HCEC 1CT (cell line): ENCODE data around the gene UTP25.

ENCODE experiments used
- DNase-seq: peaks from one replicate; pipeline ENCODE4 v3.0.0-alpha.2; 2017

UTP25 gene

DNA sequence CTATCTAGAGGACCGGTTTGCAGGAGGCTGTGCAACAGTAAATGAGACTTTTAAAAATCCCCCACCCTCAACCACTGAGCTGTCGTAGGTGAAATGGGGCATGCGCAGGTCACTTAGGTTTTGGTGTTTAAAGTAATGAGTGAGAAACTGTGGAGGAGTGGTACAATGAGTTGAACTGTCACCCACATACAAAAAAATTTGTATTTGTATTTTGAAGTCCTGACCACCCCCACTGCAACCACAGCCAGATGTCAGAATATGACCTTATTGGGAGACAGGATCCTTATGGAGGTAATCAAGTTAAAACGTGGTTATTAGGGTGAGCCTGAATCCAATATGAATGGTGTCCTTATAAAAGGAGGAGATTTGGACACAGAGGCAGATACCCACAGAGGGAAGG lies 20.3 kb upstream of the UTP25 start:
- no peak for DNase-seq

DNA sequence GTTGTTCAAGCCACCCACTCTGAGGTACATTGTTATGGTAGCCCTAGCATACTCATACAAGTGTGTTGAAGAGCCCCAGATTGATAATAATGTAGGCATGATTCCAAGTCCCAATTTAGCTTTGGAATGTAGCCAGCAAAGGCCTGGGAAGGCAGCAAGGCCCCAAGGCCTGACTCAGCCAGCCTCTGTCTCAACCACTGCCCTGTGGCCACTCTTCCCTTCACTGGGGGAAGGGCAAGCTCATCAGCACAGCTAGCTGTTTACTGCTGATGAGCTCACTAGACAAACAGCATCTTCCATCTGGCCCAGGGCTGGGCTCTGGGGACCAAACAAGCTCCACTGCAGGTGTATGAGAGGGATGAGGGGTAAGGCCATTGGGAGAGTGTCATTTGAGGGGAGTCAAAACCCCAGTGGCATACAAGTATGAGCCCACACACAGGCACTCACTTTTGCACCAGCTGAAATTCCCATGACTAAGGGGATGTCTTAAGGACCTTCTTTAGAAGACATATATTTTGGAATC lies 19.7 kb upstream of the UTP25 start:
- DNase-seq: peak; percentile 95

DNA sequence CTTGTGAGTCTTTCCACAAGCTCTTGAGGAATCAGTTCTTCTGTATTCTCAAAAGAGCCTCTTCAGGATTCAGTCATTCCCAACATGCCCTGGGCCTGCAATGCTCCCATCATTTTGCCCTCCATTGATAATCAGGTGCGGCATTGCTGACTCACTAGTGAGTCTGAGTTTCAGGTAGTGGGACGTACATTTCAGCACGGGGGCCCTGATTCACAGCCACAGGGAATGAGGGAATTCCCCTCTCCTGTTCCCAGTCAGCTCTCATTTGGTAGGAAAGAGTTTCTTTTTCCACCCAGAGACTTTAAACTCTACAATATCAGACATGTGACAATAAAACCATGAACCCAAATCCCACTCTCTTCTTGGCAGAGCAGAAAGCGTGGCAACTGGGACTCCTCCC lies 18.2 kb upstream of the UTP25 start:
- no peak for DNase-seq

DNA sequence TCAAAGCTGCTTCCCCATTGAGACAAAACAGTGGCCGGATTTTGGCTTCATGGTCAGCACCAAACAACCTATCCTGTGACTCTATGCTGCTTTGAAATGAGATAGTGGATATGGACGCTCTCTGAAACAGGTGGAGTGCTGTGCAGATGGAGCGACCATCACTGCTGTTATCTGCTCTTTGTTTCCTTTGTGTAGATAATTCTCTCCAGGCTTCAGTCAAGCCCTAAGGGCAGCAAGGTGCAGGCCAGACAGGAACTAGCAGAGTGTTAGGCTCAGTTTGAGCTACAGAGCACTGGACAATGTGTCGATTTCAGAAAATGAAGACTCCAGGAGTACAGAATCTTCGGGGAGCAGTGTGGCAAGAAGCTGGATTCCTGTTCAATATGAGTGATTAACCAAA lies 17.0 kb upstream of the UTP25 start:
- no peak for DNase-seq

DNA sequence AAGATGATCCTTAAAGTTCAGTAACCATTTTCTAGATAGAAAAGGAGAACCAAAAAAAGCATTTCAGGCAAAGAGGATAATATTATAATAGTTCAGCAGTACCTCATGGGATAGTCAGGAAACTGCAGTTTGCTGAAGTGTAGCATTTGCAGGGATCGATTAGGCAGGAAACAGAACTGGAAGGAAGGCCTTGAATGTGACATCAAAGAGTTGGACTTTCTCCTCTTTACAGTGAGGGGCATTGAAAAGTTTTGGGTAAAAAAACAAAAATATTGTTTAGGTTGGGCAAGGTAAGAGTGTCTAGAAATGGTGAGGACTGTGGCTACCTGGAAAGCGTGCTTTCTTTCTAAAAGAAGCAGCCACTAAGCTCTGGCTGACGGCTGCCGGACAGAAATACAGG lies 13.9 kb upstream of the UTP25 start:
- DNase-seq: no peak

DNA sequence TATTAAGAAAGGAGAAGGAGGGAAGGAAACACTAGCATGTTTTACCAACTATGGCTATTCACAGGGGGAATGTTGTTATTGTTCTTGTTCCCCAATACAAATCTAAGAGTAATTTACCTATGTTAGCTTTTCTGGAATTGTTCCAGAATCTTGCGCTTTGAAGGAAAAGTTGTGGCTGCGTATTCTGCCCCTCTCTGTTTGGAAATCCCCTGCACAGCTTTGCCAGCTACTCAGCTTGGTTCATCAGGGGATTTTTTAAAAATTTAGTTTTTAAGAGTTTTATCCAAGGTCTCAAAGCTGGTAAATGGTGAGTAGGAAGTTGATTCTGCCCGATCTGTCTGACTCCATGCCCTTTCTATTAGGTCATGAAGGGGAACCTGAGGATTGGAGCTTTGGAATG lies 12.3 kb upstream of the UTP25 start:
- DNase-seq: no peak

DNA sequence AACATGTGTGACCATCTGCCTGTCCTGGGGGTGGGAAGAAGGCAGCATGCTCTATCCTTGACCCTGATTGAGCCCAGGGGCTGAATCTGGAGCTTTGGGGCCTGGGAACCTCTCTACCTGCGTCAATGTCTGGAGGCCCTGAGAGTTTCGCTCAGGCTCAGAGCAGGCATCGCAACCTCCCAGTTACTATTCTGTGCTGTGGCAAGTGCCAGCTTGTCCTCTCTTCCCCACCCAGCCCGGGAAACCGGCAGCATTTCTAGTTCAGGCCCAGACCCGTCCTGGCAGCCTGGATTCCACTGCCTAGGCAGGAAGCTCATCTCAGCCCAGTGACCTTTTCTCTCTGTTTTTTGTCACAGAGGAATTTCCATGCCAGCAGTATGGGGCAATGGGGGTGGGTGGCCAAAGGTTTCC lies 11.8 kb upstream of the UTP25 start:
- no peak for DNase-seq

DNA sequence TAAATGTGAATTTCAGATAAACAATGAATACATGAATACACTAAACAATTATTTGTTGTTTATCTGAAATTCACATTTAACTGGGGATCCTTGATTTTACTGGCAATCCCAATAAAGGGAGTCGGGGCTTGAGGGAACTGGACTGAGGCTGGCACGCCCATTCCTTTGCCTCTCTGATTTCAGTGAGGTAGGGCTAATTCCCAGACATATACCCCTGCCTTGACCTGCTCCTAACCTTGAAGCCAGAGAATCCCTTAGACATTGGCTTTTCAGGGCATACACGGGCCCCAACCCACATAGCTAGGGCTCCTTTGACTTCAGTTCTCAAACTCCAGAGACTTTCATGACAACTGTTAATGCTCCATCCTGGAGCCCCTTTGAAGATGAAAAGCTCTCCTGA lies 10.8 kb upstream of the UTP25 start:
- no peak for DNase-seq

DNA sequence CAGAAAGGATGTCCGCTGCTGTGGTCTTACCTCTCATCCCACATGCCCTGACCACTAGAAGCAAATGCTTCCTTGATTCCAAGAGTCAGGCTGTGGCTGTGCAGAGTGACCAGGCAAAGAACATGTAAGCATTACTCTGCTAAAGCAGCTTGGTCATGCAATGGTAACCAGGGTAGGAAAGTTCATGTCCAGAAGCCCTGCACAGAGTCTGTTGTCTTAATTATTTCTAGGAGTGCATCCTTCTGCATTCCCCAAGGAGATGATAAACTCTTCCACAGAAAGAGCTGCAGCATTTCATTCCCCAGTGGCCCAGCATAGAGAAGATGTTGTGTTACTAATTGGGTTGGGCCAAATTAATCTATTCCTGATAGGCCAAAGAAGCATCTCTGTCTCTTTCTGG lies 10.1 kb upstream of the UTP25 start:
- no peak for DNase-seq

DNA sequence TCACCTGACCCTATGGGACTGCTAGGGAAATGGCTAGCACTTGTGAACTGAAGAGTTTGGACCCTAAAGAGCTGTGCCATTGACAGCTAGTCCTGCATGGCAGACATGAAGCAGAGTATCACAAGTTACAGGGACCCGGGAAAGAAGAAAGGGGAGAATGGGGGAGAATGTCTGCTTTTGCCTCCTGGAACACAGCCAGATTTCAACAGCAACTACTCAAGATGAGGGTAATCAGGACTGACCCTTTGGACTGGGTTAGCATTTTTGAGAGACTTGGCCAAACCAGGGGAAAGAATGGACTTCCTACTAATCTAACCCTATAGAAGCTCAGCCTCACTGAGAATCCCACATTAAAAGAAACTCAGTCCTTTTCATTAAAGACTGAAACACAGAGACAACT lies 8.7 kb upstream of the UTP25 start:
- no peak for DNase-seq

DNA sequence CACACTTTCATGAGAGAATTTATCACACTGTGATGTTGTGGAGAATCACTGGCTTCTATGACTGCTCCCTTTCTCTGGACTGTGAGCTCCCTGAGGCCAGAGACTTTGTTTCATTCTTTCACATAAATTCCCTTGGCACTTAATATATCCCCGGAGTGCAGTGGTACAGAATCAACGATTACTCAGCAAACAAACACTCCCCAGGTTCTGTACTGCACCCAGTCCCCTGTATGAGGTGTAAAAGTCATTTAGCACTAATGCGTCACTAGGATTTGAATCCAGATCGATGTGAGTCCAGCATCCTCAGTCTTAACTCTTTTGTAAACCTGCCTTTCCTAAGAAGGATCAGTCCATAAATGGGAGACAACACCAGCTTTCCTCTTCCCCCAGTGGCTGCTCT lies 6.8 kb upstream of the UTP25 start:
- no peak for DNase-seq

DNA sequence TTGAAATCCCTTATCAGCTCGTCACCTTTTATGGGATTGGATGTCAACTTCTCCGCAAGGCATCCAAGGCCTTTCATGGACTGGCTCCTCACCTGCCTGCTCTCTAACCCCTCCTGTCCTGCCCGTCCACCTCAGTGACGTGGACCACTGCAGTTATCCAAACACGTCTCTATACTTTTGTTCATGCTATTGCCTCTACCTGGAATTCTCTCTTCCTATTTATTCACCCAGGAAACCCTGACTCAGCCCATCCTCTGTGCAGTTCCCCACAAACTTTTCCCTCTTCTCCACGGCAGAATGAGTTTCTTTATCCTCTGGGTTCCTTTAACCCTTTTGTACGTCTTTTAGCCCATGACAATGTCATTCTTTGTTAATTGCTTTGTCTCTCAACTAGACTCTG lies 5.1 kb upstream of the UTP25 start:
- no peak for DNase-seq

DNA sequence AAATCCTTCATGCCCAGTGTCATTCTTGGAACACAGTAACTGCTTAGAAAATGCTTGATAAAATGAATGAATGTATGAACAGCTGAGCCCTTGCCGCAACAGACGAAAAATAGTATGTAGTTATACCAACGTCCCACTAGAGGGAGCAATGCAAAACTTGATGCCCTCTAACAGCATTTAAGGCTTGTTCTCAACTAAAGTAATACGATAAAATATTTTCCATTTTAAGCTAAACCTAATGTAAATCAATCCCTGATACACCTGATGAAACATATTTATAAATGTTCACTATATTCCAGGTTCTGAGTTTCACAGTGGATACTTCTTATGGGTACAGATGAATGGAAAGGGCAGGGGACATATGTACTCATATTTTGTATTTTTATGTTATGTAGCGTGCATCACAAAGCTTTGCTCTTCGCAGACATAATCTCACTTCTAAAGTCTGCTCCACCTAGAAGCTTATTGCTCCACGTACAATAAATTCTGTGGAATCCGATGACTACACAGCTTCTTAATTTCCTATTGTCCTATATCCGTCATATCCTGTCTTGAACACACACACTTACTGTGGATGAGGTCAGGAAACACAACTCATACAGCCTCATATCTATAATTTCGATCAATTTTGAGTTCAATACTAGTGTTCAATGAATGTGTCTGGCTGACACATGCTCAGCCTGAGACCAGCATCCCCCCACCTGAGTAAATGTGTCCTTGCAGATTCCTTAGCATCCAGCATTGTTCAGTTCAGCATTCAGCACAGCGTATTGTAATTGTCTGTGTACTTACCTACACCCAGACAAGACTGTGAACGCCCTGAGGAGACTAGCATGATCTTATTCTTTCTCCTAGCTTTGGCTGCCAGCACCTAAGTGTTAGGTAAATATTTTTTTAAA lies 4.4 kb upstream of the UTP25 start:
- DNase-seq: peak; percentile 84

DNA sequence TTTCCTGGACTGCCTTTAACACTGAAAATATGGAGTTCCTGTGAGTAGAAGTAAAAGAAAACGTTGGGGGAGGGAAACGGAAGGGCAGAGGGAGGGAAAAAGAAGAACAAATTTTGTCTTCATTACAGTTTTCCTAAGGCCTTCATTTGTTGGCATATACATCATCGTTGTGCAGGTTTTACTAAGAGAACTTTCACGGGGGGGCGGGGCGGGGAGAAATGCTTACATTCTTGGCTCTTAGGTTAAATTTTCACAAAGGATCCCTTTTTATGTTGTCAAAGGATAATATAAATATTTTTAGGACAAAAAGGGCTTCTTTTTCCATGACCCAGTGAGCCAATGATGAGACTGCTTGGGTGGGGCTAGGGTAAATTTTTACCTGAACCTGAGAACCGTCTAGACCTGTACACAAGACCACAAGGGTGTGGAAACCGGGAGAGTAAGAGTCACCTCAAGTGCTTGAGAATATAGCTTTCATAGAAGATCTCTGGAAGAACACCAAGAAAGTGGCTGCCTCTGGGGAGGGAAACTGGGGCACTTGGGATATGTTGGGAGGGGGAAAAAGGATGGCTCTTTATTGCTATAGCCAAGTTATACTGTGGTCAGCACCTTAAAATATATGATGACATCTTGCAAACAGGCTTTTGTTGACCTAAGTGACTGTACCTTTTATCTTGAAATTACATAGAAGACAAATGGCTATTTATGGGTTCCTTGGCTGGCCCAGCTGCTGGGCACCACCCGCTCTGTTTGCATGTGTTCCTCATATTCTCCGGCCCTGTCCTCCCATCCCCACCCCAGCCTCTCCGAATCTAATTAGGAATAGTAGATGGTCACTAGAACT lies 2.0 kb upstream of the UTP25 start:
- no peak for DNase-seq

DNA sequence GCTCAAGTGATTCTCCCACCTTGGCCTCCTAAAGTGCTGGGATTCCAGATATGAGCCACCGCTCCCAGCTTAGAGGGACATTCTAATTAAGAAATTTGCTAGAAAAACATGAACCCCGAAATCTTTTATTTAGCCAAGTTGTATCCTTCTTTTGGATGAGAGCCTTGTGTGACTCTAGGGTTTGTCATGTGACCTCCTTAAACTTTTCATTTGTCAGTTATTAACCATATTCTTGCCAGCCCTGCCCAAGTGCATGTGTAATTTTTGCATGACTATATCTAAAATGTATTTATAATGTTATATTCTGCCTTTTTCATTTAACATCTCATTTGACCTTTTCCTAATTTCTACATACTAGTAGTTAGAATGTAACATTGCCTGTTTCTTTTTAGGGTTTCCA lies 1.9 kb downstream of the UTP25 start:
- DNase-seq: peak; percentile 65

DNA sequence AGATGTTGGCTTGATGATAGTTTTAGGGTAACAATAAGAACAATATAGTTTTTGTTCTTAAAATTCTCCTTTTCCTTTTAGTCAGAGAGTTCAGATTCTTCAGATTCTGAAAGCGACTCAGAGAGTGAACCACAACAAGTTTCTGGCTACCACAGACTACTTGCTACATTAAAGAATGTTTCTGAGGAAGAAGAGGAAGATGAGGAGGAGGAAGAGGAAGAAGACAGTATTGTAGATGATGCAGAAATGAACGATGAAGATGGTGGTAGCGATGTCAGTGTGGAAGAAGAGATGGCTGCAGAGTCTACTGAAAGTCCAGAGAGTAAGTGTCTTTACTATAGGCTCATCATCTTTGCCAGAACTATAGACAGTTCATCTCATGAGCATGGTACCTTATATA lies 3.0 kb downstream of the UTP25 start:
- no peak for DNase-seq

DNA sequence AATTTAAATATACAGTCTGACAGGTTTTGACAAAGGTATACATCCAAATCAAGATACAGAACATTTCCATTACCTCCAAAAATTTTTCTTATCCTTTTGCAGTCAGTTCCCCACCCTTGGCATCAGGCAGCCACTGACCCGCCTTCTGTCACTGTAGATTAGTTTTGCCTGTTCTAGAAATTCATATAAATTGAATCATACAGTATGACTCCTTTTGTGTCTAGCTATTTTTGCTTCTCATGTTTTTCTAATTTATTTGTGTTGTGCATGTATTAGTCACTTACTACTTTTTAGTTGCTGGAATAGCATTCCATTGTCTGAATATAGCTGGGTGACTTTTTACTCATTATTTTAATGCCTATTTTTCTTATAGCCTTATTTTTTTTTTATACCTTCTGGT lies 3.8 kb downstream of the UTP25 start:
- DNase-seq: peak; percentile 93

DNA sequence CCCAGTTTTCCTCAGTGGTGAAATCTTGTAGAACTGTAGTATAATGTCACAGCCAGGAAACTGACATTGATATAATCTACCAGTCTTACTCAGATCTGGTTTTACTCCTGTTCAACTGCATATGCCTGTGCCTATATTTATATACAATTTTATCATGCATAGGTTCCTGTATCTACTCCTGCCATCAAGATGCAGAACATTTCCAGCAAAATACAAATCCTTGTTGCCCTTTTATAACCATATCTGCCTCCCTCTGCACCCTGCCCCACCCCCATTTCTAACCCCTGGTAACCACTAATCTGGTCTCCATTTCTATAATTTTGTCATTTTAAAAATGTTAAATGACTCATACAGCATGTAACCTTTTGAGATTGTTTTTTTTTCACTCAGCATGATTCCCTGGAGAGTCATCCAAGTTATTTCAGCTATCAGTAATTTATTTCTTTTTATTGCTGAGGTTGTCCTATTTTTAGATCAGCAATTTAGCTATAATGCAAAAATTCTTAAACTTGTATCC lies 8.1 kb downstream of the UTP25 start:
- DNase-seq: peak; percentile 76

DNA sequence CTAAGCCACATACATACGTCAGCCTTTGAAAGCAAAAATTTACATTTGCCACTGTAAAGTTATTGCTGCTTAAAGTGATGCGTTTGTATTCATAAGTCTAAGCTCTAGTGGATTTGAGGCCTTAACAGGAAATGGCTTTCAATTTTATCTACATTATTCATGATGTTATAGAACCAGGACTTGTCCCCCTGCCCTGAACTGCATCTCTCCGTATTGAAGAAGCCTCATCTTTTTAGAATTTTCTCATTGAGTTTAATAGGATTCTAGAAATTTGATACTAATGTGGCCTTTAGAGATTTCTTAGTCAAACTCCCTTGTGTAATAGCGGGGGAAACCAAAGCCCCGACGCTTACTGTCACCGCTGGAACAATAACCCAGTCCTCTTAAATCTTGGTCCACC lies 9.9 kb downstream of the UTP25 start:
- no peak for DNase-seq

DNA sequence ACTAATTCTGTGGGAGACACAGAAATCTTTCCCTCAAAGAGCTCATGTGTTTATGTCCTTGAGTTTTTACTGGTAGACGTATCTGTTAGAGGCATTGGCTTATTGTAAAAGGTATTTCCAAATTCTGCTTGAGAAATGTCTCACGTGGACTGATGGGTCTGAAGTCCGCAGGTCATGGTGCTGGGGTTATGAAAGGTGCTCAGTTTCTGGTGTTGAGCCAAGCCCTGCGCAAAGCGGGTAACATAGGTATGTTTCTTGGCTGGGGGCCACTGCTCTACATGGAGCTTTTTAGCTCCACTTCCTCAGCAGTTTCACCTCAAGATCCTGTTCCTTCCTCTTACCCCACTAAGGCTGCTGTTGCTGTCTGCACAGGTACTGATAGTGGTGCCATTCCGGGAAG lies 10.8 kb downstream of the UTP25 start:
- DNase-seq: no peak

DNA sequence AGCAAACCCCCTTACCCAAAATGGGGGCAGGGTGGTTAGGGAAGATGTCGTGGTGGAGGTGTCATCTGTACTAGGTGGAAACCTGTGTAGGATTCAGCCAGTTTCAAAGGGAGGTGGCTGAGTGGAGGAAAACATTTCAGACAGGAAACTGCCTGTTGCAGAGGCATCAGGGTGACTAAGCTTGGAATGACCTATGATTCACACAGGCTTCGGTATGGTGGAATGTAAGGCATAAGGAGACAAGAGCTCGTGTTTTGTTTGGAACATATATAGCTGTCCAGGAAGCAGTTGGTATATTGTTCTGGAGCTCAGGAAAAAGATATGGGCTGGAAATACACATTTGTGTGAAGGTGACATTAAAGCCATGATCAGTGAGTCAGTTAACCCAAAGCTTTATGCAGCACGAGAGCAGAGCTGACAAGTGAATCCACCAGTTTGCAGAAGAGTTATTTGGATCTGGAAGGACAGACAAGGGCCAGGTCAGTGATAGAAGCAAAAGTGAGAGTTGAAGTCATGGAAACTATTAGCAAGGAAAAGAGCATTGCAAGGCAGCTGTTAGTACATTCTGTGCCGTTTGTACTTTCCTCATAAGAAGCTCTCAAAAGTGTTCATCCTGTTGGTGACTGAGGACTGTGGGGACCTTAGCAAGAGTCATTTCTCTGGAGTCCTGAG lies 12.2 kb downstream of the UTP25 start:
- DNase-seq: peak; percentile 95

DNA sequence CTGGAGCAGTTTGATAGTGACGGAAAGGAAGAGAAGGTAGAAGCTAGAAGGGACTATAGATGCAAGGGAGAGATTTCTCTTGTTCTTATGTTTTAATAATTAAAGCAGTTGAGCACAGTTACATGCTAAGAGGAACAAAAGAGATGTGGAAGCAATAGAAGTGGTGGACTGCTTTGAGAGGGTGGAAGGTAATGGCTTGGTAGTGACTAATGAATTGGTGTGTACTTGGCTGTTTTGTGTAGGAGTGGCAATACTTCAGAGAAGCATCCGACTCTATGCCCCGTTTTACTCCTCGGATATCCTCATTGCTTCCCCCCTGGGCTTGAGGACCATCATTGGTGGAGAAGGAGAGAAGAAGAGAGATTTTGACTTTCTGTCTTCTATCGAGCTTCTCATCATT lies 12.8 kb downstream of the UTP25 start:
- DNase-seq: no peak
